Inferior parietal cortex (tissue), 1 donor: ENCODE measurements around the gene PRPSAP2.
"Not testable (repeated sequence)": the region's sequence is repeated elsewhere in the genome, so short reads cannot be mapped to it uniquely, and the experiment has no call there.

Experiments
- DNase-seq: peaks from one replicate; pipeline ENCODE4 v3.0.0-alpha.2; 2016; ENCODE audit errors: extremely low spot score

Gene PRPSAP2

GRCh38 chr17:18857864-18858566 lies at the start of gene PRPSAP2:
Gene PRPSAP2 (plus strand): TSS chr17:18858131. CDS start chr17:18865834, 7,703 bp downstream.
- DNase-seq = peak; percentile 84

GRCh38 chr17:18815924-18816323 lies 42.0 kb upstream of the PRPSAP2 start:
- DNase-seq = not testable (repeated sequence)

- DNase-seq = peak; percentile 73
These were observed 41.2 kb upstream of the PRPSAP2 start for GRCh38 chr17:18816489-18817371.

- not testable (repeated sequence) for DNase-seq
These were observed 36.5 kb upstream of the PRPSAP2 start for GRCh38 chr17:18821430-18821829.

- DNase-seq = not testable (repeated sequence)
These were observed 30.3 kb upstream of the PRPSAP2 start for GRCh38 chr17:18827613-18828012.

GRCh38 chr17:18848501-18848900 lies 9.4 kb upstream of the PRPSAP2 start:
- no peak for DNase-seq

- DNase-seq = no peak
These were observed 7.3 kb upstream of the PRPSAP2 start for GRCh38 chr17:18850679-18851078.

- DNase-seq = no peak
These were observed 6.7 kb upstream of the PRPSAP2 start for GRCh38 chr17:18851201-18851600.

GRCh38 chr17:18854956-18855355 lies 3.0 kb upstream of the PRPSAP2 start:
- no peak for DNase-seq

- peak; percentile 98 for DNase-seq
These were observed 1.9 kb upstream of the PRPSAP2 start for GRCh38 chr17:18855831-18856569.

GRCh38 chr17:18856570-18856915 lies 1.4 kb upstream of the PRPSAP2 start:
- DNase-seq = no peak

- DNase-seq = peak; percentile 51
These were observed 775 bp downstream of the PRPSAP2 start for GRCh38 chr17:18858567-18859245.

GRCh38 chr17:18859256-18859655 lies 1.3 kb downstream of the PRPSAP2 start:
- no peak for DNase-seq

- no peak for DNase-seq
These were observed 2.4 kb downstream of the PRPSAP2 start for GRCh38 chr17:18860161-18860972.

- DNase-seq = no peak
These were observed 4.1 kb downstream of the PRPSAP2 start for GRCh38 chr17:18862011-18862410.

- DNase-seq = not testable (repeated sequence)
These were observed 7.1 kb downstream of the PRPSAP2 start for GRCh38 chr17:18864996-18865395.

GRCh38 chr17:18866866-18867813 lies 9.2 kb downstream of the PRPSAP2 start:
- no peak for DNase-seq

GRCh38 chr17:18877104-18877645 lies 19.2 kb downstream of the PRPSAP2 start:
- no peak for DNase-seq

GRCh38 chr17:18888766-18889290 lies 30.9 kb downstream of the PRPSAP2 start:
- no peak for DNase-seq
